Activated CD8-positive, alpha-beta memory T cell treated with anti-CD3 and anti-CD28 coated beads for 4 hours (primary cell): Measurements from ENCODE around the gene DSP.

Source experiments
- DNase-seq, 2 donors: peaks; one replicate each; pipeline ENCODE4 v3.0.0-alpha.2; 2020; ENCODE audit warnings: low read depth in 2 of 2

Gene DSP

GRCh38 chr6:7591770-7592169 lies 50.3 kb downstream of the DSP start:
- DNase-seq = no peak

- DNase-seq = no peak
These were observed 51.8 kb downstream of the DSP start for GRCh38 chr6:7593229-7593628.

DNA sequence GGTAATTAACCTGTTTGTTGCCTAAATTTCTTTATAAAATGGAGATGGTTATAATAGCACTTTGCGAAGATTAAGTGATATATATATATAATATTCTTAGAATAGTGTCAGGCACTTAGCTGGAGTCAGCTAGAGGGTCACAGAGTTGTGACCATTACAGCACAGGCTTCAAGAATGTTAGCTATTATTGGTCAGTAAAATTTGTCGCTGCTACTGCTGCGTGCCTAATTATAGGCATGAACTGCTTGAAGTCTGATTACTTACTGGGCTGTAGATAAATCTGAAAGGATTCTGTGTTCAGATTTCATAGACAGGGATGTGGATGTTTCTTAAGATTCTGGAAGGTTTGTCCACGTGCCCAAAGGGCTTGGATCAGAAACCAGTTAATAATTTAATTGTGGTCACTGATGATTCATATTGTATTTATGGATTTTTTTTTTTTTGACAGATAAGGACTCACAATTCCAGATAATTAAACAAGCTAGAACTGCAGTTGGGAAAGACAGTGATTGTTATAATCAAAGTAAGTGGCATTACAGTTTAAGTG lies 53.2 kb downstream of the DSP start:
- no peak for DNase-seq

- no peak for DNase-seq
These were observed 62.5 kb downstream of the DSP start for GRCh38 chr6:7604003-7604402.

DNA sequence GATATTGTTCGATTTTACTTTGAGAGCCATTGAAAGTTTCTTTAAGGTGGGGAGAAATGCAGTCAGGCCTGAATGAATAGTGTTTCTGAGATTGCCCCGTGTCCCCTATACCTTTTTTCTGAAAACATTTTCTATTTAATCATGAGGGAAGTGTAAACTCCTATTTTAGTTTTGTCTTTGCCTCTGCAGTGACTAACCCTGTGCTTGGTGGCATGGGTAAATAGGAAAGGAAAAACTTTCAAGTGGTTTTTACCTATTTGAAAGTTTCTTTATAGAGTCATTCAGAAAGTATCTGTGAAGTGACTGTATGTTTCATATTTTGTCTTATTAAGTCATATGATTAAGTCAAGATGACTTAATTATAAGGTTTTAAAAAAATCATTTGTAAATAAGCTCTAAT lies 63.0 kb downstream of the DSP start:
- DNase-seq = no peak

DNA sequence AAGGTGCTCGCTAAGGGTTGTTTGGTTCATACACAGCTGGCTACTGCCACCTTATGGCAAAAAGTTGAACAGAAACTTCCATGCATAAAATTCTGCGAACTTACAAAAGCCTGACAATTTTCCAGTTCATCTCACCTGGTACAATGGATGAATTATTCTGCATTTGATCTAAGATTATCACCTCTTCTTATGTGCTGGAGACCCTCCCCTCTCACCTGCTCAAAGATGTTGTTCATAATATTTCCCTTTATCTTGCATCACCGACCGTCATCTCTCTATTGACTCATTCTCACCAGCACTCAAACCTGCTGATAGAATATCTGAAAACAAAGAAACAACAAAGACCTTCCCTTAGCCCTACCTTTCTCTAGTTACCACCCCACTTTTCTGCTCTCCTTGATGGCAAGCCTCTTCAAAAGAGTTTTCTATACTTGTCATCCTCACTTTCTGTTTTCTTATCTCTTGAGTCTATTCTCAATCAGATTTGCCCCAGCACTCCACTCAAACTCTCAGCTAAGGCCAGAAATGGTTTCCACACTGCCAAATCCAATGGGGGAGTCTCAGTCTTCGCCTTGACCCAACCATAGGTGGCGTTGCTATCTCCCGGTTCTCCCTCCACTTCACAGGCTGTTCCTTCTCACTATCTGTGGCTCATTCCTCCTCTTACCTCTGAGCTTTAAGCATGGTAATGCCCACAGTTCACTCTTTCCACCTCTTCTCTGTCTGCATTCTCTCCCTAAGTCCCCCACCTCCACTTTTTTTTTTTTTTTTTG lies 74.3 kb downstream of the DSP start:
- no peak for DNase-seq

DNA sequence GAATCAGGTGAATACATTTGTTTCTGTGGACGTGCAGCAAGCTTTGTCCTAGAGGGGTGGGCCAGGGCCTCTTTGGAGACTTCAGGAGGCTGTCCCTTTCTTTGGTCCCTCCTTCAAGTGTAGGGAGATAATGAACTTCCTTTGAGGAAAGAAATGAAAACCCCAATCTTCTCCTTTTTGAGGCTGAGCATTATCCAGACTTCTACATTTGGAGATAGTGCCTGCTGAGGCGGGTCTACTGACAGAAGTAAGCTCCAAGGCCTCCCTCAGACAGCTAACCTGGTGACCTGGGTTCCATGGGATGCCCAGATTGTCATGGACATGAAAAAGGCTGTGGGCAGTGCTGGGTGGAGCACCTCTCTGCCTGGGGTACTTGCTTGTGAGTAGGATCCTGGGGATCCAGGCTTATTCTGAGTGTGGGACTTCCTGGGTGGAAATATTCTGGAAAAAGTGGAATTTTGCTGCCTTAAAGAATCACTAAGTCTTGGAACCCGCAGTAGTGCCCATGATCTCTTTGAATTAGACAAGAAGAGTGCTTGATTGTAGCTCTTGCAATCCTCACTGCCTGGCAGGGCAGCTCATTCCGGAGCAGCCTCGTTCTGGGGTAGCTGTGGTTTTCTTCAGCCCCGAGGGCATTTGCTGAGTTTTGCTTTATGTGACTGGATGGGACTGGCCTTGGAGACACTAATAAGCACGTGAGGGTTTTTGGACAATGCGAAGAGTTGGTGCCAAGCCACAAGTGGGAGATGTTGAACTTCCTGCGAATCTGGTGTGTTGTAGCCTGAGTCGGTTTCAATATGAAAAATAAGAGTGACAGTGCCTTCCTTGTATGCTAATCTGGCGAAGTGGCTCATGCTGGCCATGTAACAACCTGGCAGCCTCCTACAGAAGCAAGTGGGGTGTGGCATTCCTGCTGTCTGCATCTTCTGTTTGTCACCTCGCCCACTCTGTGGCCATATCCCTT lies 76.6 kb downstream of the DSP start:
- no peak for DNase-seq

- DNase-seq = no peak
These were observed 80.3 kb downstream of the DSP start for GRCh38 chr6:7621761-7622160.

DNA sequence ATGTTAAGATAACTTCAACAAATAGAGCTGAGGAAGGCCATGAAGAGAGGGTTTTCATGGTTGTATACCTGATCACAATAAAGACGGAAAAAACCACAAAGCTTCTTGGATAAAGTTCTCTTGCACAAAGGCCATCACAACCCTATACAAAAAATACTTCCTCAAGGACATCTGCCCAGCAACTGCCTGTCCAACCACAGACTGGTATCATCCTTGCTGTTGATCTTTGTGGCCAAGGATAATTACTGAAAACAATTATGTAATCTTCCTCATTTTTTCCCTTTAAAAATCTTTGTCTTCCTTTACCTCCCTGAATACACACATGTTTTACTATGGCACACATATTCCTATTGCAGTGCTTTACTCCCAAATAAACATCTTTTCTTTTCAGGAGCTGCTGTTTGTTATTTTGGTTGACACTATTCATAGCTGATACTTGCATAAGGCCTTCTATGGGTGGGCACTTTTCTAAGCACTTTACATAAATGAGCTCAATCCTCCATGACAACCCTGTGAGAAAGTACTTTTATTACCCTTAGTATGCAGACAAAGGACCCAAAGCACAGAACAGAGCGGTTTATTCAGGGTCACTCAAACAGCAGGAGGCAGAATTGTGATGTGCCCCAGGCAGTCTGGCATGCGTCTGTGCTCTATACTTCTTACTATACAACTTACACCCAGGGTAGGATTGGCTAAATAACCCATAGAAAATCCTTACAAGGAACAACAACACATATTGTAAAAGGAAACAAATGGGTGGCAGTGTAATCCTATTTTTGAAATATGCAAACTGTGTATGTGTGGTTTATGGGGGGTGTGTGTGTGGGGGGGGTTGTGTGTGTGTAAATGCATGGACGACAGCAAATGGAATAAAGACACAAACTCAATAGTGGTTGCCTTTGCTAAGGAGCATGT lies 83.6 kb downstream of the DSP start:
- DNase-seq = no peak

DNA sequence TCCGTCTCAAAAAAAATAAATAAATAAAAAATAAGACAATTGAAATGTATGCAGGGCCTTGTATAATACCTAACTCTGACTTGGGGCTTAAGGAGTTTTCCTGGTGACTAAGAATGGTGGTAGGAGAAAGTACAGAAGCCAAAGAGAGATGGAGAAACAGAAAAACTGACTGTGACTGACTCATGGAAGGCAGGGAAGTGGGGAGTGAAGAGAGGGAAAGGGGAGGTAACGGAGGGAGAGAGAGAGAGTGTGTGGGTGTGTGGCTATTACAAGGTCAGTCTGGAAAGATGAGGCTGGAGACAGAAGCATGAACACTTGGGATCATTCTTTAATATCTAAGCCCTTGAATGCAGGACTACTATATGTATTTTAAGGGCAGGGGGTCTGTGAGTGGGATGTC lies 87.0 kb downstream of the DSP start:
- no peak for DNase-seq

GRCh38 chr6:7628909-7629308 lies 87.4 kb downstream of the DSP start:
- no peak for DNase-seq

GRCh38 chr6:7629321-7629720 lies 87.8 kb downstream of the DSP start:
- no peak for DNase-seq

DNA sequence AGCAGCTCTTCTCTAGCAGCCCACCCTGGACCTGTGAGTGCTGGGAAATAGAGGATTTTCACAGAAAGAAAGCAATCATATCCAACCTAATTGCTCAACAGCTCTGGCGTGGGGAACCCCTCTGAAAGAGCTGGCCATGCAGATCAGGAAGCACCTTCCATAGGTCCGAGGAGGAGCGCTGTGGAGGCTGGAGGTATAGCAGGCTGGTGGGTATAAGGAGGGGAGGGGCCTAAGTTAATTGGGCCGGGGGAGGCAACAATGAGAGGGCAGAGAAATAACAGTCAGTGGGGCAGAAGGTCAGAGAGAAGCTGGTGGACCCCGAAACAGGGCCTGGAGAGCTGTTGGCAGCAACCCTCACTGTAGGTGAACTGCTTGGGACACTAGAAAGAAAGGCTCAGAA lies 89.3 kb downstream of the DSP start:
- no peak for DNase-seq

GRCh38 chr6:7631466-7631865 lies 90.0 kb downstream of the DSP start:
- DNase-seq = no peak

GRCh38 chr6:7632501-7633290 lies 91.2 kb downstream of the DSP start:
- DNase-seq = no peak

- no peak for DNase-seq
These were observed 91.9 kb downstream of the DSP start for GRCh38 chr6:7633361-7633760.

DNA sequence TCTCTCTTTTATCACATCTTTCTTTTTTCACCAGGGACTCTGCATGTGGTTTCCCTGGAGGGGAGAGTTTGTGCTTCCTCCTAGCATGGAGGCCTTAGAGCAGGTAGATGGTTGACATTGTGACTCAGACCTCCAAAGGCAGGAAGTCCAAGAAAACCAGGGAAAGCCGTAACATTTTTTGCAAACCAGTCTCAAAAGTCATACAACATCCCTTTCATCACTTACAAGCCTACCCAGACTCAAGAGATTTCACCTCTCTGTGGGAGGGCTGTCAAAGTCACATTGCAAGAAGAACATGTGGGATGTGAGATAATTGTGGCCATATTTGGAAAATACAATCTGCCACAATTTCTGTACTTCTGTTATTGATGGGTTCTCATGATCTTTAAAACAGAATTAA lies 94.7 kb downstream of the DSP start:
- DNase-seq = no peak
